IMR-90 (cell line): ENCODE measurements around the gene IL3RA.

Source experiments
- CHD1 ChIP-seq: IDR thresholded peaks from 2 replicates; pipeline ENCODE4 v1.6.1; 2012; ENCODE audit warnings: low read depth, low read length, improper control_type of control experiment
- MAFK ChIP-seq: IDR thresholded peaks from 2 replicates; pipeline ENCODE4 v1.6.1; 2012; ENCODE audit warnings: low read depth, low read length, improper control_type of control experiment
- TF ChIP-seq, protein P1 (sequence below): conservative IDR thresholded peaks from 2 replicates; pipeline ENCODE4 v1.5.1; 2012; ENCODE audit warnings: mild to moderate bottlenecking, low read depth, low read length, improper control_type of control experiment

DNA sequence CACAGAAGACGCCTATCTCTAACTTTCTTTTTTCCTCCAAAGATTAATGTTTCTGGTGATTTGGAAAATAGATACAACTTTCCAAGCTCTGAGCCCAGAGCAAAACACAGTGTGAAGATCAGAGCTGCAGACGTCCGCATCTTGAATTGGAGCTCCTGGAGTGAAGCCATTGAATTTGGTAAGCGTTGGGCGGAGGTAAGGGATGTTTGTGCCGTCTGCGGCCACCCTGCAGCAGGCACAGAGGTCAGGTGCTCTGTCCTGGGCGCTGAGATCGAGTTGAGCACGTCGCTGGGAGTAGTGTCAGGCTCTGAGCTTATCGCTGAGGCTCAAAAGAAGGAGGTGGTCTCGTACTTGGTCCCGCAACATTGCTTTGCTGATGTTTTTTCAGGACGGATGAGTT lies 36.1 kb upstream of the IL3RA start:
- no peak for TF ChIP-seq CHD1
- TF ChIP-seq, protein P1, sequence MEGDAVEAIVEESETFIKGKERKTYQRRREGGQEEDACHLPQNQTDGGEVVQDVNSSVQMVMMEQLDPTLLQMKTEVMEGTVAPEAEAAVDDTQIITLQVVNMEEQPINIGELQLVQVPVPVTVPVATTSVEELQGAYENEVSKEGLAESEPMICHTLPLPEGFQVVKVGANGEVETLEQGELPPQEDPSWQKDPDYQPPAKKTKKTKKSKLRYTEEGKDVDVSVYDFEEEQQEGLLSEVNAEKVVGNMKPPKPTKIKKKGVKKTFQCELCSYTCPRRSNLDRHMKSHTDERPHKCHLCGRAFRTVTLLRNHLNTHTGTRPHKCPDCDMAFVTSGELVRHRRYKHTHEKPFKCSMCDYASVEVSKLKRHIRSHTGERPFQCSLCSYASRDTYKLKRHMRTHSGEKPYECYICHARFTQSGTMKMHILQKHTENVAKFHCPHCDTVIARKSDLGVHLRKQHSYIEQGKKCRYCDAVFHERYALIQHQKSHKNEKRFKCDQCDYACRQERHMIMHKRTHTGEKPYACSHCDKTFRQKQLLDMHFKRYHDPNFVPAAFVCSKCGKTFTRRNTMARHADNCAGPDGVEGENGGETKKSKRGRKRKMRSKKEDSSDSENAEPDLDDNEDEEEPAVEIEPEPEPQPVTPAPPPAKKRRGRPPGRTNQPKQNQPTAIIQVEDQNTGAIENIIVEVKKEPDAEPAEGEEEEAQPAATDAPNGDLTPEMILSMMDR: no peak
- no peak for TF ChIP-seq MAFK
